Stimulated activated CD4-positive, alpha-beta T cell treated with anti-CD3 and anti-CD28 coated beads, TNF-alpha, amount 100 ng/mL, for 24 hours (primary cell): ENCODE results near the gene MTREX.
A peak's percentile ranks its signal among the peaks of the same experiment; 100 is the strongest.

Source experiments
- DNase-seq, 3 experiments: peaks; one replicate each; pipeline ENCODE4 v3.0.0-alpha.2; 2020; ENCODE audit warnings: low read depth in 3 of 3

The MTREX gene

DNA sequence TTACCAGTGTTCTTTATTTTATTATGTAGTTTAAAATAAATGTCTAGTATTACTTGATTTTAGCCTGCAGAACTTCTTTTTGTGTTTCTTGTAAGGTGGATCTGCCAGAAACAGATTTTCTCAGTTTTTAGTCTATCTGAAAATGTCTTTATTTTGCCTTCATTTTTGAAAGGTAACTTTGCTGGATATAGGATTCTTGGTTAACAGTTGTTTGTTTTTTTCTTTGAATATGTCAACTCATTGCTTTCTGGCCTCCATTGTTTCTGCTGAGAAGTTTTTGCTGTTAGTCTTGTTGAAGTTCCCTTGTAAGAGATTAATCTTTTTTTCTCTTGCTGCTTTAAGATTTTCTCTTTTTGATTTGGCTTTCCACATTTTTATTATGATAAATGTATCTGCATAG, 75.5 kb downstream of the MTREX start:
- no peak for DNase-seq

- no peak for DNase-seq
These were observed 76.3 kb downstream of the MTREX start for GRCh38 chr5:55384072-55384471.

DNA sequence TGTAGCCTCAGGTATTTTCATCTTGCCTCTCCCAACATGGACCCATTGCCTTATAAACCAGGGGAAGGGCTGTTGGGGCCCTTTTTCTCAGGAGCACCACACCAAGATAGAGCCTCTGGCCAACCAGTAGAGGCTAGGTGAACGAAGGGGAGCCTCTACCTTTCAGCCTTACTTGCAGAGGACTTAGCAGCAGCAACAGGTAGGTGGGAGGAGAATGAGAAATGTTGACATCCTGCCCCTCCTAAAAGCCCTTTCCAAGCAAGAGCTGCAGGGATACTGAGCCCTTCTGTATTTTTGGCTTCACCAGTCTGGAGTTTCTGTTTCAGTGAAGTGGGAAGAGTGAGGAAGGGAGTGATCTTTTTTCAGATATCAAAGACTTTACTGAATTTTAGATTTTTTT, 77.4 kb downstream of the MTREX start:
- no peak for DNase-seq

GRCh38 chr5:55385846-55386245, 78.1 kb downstream of the MTREX start:
- no peak for DNase-seq

- DNase-seq = no peak
These were observed 78.6 kb downstream of the MTREX start for GRCh38 chr5:55386356-55386755.

- no peak for DNase-seq
These were observed 80.1 kb downstream of the MTREX start for GRCh38 chr5:55387865-55388264.

DNA sequence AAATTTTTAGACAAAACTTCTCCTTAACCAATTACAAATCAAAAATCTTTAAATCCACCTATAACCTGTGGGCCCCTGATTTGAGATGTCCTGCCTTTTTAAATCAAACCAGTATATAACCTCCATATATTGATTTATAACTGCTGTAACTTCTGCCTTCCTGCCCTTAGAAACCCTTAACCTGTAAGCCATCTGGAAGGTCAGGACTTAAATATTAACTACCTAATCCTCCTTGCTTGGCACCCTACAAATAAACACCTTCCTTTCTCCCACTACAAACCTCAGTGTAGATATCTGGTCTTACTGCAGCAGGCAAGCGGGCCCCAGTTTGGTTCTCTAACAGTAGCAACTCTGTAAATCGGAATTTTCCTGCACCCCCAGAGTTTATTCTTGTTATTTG, 83.9 kb downstream of the MTREX start:
- no peak for DNase-seq

- no peak for DNase-seq
These were observed 84.9 kb downstream of the MTREX start for GRCh38 chr5:55392669-55393068.

- DNase-seq = no peak
These were observed 85.8 kb downstream of the MTREX start for GRCh38 chr5:55393501-55394175.

DNA sequence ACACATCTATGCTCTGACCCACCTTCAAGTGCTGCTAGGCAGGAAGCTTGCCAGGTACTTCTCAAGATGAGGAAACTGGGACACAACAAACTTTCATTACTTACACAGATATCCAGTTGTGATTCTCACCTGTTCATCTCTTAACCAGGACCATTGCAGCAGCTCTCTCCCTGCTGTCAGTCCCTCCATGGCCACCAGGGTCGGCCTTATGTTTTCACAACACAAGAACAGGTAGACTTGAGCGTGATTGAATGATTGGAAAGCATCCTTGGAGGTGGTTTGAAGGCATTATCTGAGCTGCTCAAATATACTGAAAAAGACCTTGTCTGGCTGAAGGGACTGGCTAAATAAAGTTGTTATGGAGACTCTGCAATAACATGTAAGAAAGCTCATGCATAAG, 94.4 kb downstream of the MTREX start:
- DNase-seq = no peak

- DNase-seq = no peak
These were observed 98.5 kb downstream of the MTREX start for GRCh38 chr5:55406292-55406691.

DNA sequence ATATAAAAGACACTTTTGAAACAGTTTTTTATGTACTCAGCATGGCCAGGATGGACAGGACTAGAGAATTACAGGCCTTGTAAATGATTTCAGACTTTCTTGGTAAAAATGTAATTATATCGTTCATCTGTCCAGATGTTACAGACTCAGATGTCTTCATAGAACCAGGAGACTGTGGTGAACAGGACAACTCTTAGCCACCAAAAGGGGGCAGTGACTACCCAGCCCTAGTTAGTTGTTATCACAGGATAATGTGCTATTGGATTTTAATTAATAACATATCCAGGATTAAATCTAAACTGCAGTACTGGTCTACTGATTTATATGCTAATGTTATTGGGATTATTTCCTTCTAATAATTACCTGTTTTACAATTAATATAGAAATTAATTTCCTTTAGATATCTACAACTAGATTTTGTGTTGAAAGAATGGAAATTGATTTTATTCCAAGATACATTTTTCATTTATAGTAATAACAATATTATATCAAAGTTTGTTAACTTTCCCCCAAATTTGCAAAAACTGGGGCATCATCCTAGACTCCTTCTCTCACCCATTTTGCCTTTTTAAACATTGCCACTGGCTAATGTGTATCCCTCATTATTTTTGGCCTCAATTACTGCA, 99.4 kb downstream of the MTREX start:
- DNase-seq = peak in 1 of 3 experiments; percentile 6

DNA sequence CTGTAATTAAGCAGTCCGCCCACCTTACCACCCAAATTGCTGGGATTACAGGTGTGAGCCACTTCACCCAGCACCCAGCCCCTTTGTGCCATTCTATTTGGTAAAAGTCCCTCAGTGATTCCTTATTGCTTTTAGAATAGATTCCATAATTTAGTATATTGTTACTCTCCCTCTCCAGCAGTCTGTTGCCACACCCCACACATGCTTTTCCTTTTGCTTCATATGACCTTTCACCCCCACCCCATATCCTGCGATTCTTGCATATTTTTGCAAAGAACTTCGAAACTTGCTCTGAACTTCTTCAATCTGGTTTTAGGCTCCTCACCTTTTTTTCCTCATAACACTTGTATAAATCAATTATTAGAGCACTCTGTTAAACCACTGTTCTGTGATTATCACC, 100.2 kb downstream of the MTREX start:
- no peak for DNase-seq

DNA sequence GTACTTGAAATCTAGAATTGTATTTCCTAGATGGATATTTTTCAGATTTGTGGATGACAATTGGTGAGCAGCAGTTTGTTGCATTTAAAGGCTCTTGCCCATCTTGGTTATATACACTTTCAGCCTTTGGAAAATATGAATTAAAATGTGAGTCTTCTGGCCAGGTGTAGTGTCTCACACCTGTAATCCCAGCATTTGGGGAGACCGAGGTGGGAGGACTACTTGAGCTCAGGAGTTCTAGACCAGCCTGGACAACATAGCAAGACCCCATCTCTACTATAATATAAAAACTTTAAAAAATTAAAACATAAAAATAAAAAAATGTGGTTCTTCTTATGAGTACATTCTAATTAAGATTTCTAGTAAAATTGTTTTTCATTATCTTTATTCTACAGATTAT, 102.0 kb downstream of the MTREX start:
- no peak for DNase-seq

- no peak for DNase-seq
These were observed 103.1 kb downstream of the MTREX start for GRCh38 chr5:55410845-55411244.

- no peak for DNase-seq
These were observed 104.1 kb downstream of the MTREX start for GRCh38 chr5:55411876-55412275.

DNA sequence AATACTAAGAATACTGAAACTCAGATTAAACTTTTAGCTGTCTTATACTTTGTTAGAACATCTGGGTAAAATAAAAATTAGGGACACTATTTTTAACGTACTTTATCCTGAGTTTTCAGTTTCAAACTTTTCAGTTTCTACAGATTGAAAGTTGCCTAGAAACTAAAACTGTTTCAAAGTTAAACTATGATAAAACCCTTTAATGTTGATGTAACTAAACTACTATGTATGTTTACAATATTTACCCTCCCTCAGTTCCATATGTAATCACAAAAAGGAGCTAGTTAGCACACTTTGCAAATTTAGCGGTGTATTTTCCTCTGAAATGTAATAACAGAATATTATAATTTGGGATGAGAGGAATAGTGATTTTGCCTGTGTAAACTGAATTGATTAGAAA, 105.9 kb downstream of the MTREX start:
- DNase-seq = no peak

GRCh38 chr5:55415071-55415470, 107.3 kb downstream of the MTREX start:
- no peak for DNase-seq

GRCh38 chr5:55416306-55416705, 108.5 kb downstream of the MTREX start:
- no peak for DNase-seq

DNA sequence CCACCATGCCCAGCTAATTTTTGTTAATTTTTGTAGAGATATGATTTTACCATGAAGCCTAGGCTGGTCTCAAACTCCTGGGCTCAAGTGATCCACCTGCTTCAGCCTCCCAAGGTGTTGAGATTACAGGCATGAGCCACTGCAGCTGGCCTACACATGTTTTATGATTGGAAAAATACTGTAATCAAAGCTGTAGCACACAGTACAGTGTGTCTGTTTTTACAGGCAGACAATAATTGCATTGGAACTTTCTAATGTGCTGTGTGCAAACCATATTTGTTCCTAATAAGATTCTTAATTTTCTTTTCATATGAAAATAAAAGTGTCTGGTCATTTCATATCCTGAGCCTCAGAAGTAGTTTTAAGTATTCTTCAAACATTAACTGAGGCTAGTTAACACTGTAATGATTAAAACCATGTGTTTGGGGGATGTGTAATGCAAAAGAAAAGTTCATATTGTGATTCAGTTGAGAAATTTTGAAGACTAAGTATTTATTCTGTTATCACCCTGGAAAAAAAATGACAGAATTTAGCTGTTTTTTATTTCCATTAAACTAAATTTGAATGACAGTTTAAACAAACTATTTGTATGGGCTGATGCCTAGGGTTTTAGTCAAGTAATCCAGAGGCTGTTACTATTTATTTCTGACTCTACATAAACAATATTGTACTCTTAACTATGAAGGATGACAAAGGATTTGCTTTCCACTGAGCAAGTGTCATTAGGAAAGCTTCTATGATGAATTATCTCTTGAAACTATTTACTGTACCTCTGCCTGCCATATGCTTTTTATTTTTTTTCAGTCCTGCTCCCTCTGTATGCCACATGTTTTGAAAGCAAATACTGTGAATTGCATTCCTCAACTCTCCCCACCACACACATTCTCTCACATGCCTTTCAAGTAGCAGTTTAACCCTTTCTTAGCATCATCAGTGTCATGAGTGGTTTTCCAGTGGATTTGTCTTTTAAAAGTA, 111.5 kb downstream of the MTREX start:
- no peak for DNase-seq

- DNase-seq = peak in 1 of 3 experiments; percentile 18
These were observed 113.3 kb downstream of the MTREX start for GRCh38 chr5:55421074-55421529.

DNA sequence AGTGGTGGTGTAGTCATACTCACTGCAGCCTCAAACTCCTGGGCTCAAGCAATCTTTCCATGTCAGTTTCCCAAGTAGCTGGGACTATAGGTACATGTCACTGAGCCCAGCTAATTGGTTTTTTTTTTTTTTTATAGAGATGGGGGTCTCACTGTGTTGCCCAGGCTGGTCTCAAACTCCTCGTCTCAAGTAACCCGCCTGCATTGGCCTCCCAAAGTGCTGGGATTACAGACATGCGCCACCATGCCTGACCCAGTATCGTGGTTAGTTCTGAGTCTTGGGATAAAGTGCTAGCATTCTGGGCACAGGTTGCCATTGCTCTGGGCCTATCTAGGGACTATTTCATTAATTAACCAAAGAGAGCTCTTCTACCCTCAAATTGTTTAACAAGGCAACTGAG, 118.7 kb downstream of the MTREX start:
- DNase-seq = no peak

GRCh38 chr5:55427157-55427556, 119.4 kb downstream of the MTREX start:
- no peak for DNase-seq
